H9 (cell line): ENCODE data around the gene SYNPO. TPM values are rescaled to one million over a fixed set of nuclear protein-coding genes. Genes with fewer than 3 reads are reported as not detected.
A peak's percentile ranks its signal among the peaks of the same experiment; 100 is the strongest.

Source experiments
- DNase-seq: peaks from one replicate; pipeline ENCODE4 v3.0.0-alpha.2; 2017
- H2AFZ ChIP-seq: one replicate; pipeline ENCODE4 v1.6.1; 2013; ENCODE audit warnings: mild to moderate bottlenecking, low read length, control low read depth, moderate library complexity
- H2AK5ac ChIP-seq: 2 replicates; pipeline ENCODE4 v1.6.1; 2013; ENCODE audit warnings: low read length, control low read depth, mixed read lengths; ENCODE audit not compliant: insufficient read length
- H2BK120ac ChIP-seq: one replicate; pipeline ENCODE4 v1.6.1; 2013; ENCODE audit warnings: low read depth, mild to moderate bottlenecking, low read length, control low read depth, inconsistent platforms; ENCODE audit not compliant: poor library complexity, severe bottlenecking
- H2BK12ac ChIP-seq: 2 replicates; pipeline ENCODE4 v1.6.1; 2013; ENCODE audit warnings: low read length, control low read depth, mixed read lengths, low read depth; ENCODE audit not compliant: insufficient read length
- H2BK15ac ChIP-seq: 2 replicates; pipeline ENCODE4 v1.6.1; 2013; ENCODE audit warnings: low read depth, low read length, control low read depth
- H2BK20ac ChIP-seq: one replicate; pipeline ENCODE4 v1.6.1; 2013; ENCODE audit warnings: low read depth, mild to moderate bottlenecking, low read length, control low read depth, inconsistent platforms; ENCODE audit not compliant: poor library complexity, severe bottlenecking
- H2BK5ac ChIP-seq: 2 replicates; pipeline ENCODE4 v1.6.1; 2013; ENCODE audit warnings: low read length, control low read depth, mixed read lengths; ENCODE audit not compliant: insufficient read length
- H3K14ac ChIP-seq: 2 replicates; pipeline ENCODE4 v1.6.1; 2013; ENCODE audit warnings: low read length, control low read depth; ENCODE audit not compliant: insufficient read depth
- H3K18ac ChIP-seq: 2 replicates; pipeline ENCODE4 v1.6.1; 2013; ENCODE audit warnings: low read depth, mild to moderate bottlenecking, mixed read lengths, low read length, control low read depth; ENCODE audit not compliant: insufficient read length
- H3K23ac ChIP-seq: 2 replicates; pipeline ENCODE4 v1.6.1; 2013; ENCODE audit warnings: low read length, control low read depth, mixed read lengths, low read depth; ENCODE audit not compliant: insufficient read length
- H3K23me2 ChIP-seq: 2 replicates; pipeline ENCODE4 v1.6.1; 2013; ENCODE audit warnings: low read depth, mild to moderate bottlenecking, mixed read lengths, low read length, control low read depth; ENCODE audit not compliant: insufficient read length, poor library complexity, severe bottlenecking
- H3K27ac ChIP-seq: 2 replicates; pipeline ENCODE4 v1.5.1; 2013; ENCODE audit warnings: low read length, control low read depth, mixed read lengths, low read depth; ENCODE audit not compliant: insufficient read length
- H3K27me3 ChIP-seq: 2 replicates; pipeline ENCODE4 v1.6.1; 2013; ENCODE audit warnings: low read length, control low read depth, inconsistent platforms; ENCODE audit not compliant: insufficient read depth
- H3K4ac ChIP-seq: 2 replicates; pipeline ENCODE4 v1.6.1; 2013; ENCODE audit warnings: low read depth, mild to moderate bottlenecking, control low read depth, inconsistent platforms, low read length, moderate library complexity
- H3K4me1 ChIP-seq: 2 replicates; pipeline ENCODE4 v1.6.1; 2013; ENCODE audit warnings: low read length, control low read depth, inconsistent platforms; ENCODE audit not compliant: insufficient read depth
- H3K4me2 ChIP-seq: 2 replicates; pipeline ENCODE4 v1.6.1; 2013; ENCODE audit warnings: low read length, control low read depth, mixed read lengths; ENCODE audit not compliant: insufficient read length, insufficient read depth
- H3K56ac ChIP-seq: 2 replicates; pipeline ENCODE4 v1.6.1; 2013; ENCODE audit warnings: low read depth, mild to moderate bottlenecking, mixed read lengths, low read length, control low read depth; ENCODE audit not compliant: insufficient read length
- H3K79me1 ChIP-seq: 2 replicates; pipeline ENCODE4 v1.6.1; 2013; ENCODE audit warnings: low read depth, mild to moderate bottlenecking, moderate library complexity, low read length, control low read depth, inconsistent platforms; ENCODE audit not compliant: insufficient read depth, poor library complexity, severe bottlenecking
- H3K79me2 ChIP-seq: 2 replicates; pipeline ENCODE4 v1.6.1; 2013; ENCODE audit warnings: low read length, control low read depth, inconsistent platforms; ENCODE audit not compliant: insufficient read depth
- H3K9ac ChIP-seq: 2 replicates; pipeline ENCODE4 v1.6.1; 2013; ENCODE audit warnings: low read length, control low read depth, mixed read lengths; ENCODE audit not compliant: insufficient read length; ENCODE audit errors: extremely low read depth
- H3K9me3 ChIP-seq: one replicate; pipeline ENCODE4 v1.6.1; 2013; ENCODE audit warnings: low read depth, low read length, inconsistent platforms; ENCODE audit not compliant: control insufficient read depth
- H3T11ph ChIP-seq: one replicate; pipeline ENCODE4 v1.6.1; 2013; ENCODE audit warnings: mild to moderate bottlenecking, low read length, control low read depth, inconsistent platforms
- H4K20me1 ChIP-seq: one replicate; pipeline ENCODE4 v1.6.1; 2013; ENCODE audit not compliant: control insufficient read depth, insufficient read length, insufficient read depth
- H4K5ac ChIP-seq: 2 replicates; pipeline ENCODE4 v1.6.1; 2013; ENCODE audit warnings: low read depth, mild to moderate bottlenecking, mixed read lengths, low read length, control low read depth; ENCODE audit not compliant: insufficient read length
- H4K8ac ChIP-seq: replicated peaks from 2 replicates; pipeline ENCODE4 v1.6.1; 2013; ENCODE audit warnings: low read length, control low read depth, mixed read lengths, low read depth; ENCODE audit not compliant: insufficient read length
- H4K91ac ChIP-seq: 2 replicates; pipeline ENCODE4 v1.6.1; 2013; ENCODE audit warnings: low read depth, mild to moderate bottlenecking, moderate library complexity, mixed read lengths, low read length, control low read depth; ENCODE audit not compliant: insufficient read length
- H3K27ac Mint-ChIP-seq, 3 experiments: 2 replicates in 2 of 3; 3 replicates in 1 of 3; pipeline ENCODE4 v1.8.0; 2020 to 2021; ENCODE audit warnings: mixed read lengths in 3 of 3, mild to moderate bottlenecking in 1 of 3, moderate library complexity in 1 of 3
- H3K27me3 Mint-ChIP-seq: 2 replicates; pipeline ENCODE4 v1.8.0; 2021; ENCODE audit warnings: low read depth, mild to moderate bottlenecking, moderate library complexity, mixed read lengths
- H3K36me3 Mint-ChIP-seq, 3 experiments: 2 replicates in 2 of 3; 3 replicates in 1 of 3; pipeline ENCODE4 v1.8.0; 2020 to 2021; ENCODE audit warnings: low read depth in 3 of 3, mixed read lengths in 3 of 3; ENCODE audit not compliant: insufficient read depth in 1 of 3
- H3K4me1 Mint-ChIP-seq, 2 experiments: 2 replicates each; pipeline ENCODE4 v1.8.0; 2020; ENCODE audit warnings: mixed read lengths in 2 of 2
- H3K4me3 Mint-ChIP-seq, 2 experiments: 2 replicates in 1 of 2; 3 replicates in 1 of 2; pipeline ENCODE4 v1.8.0; 2020 to 2021; ENCODE audit warnings: mild to moderate bottlenecking in 2 of 2, mixed read lengths in 2 of 2, moderate library complexity in 1 of 2
- H3K9me3 Mint-ChIP-seq, 2 experiments: 2 replicates in 1 of 2; 3 replicates in 1 of 2; pipeline ENCODE4 v1.8.0; 2020; ENCODE audit warnings: mild to moderate bottlenecking in 2 of 2, mixed read lengths in 2 of 2, moderate library complexity in 1 of 2
- WGBS: extraction: QIAGEN DNeasy Blood & Tissue Kit; methylation state at CpG from one replicate; pipeline ENCODE4 v1.1.7; 2013; ENCODE audit warnings: missing lambda C conversion rate, low lambda C conversion rate, mixed read lengths; ENCODE audit not compliant: insufficient read length; ENCODE audit errors: extremely low coverage; 5-methylcytosine and 5-hydroxymethylcytosine counted together
- total RNA-seq: library from RNA; stranded (reverse); gene quantifications from 2 replicates; pipeline ENCODE4 v1.2.1, GENCODE V29; 2021
- TF ChIP-seq, protein P1 (sequence below): fragments of 200-600 bp; sonication (generic); conservative IDR thresholded peaks from 3 replicates; pipeline ENCODE4 v1.8.0; 2021; ENCODE audit warnings: antibody characterized with exemption, mild to moderate bottlenecking

SYNPO gene
- total RNA-seq, 1 experiment from 2014 or later = 1.7 TPM

DNA sequence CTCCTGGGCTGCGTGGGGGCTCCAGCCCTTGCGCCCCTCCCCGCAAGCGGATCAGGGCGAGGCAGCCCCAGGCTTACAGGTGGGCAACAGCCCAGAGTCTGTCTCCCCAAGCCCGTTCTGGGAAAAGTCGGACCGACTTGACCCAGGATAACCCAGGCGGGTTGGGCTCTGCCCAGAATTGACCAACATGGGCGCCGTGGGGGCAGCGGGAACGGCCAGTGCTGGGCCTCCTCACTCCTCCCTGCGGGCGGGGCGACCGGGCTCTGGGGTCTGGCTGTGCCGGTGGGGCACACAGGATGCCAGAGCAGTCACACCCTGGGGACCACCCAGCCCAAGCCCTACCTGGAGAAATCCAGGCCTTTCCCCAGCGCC is 15.3 kb upstream of the SYNPO start:
- H3K36me3 Mint-ChIP-seq = no peaks in the 10 kb centered on the region
- TF ChIP-seq, protein P1, sequence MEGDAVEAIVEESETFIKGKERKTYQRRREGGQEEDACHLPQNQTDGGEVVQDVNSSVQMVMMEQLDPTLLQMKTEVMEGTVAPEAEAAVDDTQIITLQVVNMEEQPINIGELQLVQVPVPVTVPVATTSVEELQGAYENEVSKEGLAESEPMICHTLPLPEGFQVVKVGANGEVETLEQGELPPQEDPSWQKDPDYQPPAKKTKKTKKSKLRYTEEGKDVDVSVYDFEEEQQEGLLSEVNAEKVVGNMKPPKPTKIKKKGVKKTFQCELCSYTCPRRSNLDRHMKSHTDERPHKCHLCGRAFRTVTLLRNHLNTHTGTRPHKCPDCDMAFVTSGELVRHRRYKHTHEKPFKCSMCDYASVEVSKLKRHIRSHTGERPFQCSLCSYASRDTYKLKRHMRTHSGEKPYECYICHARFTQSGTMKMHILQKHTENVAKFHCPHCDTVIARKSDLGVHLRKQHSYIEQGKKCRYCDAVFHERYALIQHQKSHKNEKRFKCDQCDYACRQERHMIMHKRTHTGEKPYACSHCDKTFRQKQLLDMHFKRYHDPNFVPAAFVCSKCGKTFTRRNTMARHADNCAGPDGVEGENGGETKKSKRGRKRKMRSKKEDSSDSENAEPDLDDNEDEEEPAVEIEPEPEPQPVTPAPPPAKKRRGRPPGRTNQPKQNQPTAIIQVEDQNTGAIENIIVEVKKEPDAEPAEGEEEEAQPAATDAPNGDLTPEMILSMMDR = no peak

More for the DNA sequence above, 15.3 kb upstream of the SYNPO start:
- no peak for DNase-seq
- Histone ChIP-seq H2AFZ (no peak overlapping the region), H3K79me2 (no peaks in the 10 kb centered on the region), H3K9ac (no peak overlapping the region), H2BK15ac (no peak overlapping the region), H3K9me3 (no peaks in the 10 kb centered on the region), H4K8ac (no peak overlapping the region), H2BK120ac (no peak overlapping the region), H3K23me2 (peaks cover 4% of the 10 kb centered on the region), H3T11ph (no peak overlapping the region), H3K4me1 (no peaks in the 10 kb centered on the region), H3K56ac (no peak overlapping the region), H4K5ac (no peak overlapping the region), H3K18ac (no peak overlapping the region), H3K14ac (no peak overlapping the region; the same call in 1 of the 2 replicates), H3K4ac (no peak overlapping the region), H3K27ac (no peak overlapping the region), H3K23ac (no peak overlapping the region), H3K4me2 (peak overlapping the region; percentile 66), H2AK5ac (no peak overlapping the region), H2BK12ac (no peak overlapping the region), H4K20me1 (no peaks in the 10 kb centered on the region), H3K27me3 (no peaks in the 10 kb centered on the region; the same call in 1 of the 2 replicates), H3K79me1 (no peaks in the 10 kb centered on the region), H2BK20ac (no peak overlapping the region), H2BK5ac (no peak overlapping the region), H4K91ac (no peak overlapping the region)
- peak overlapping the region; percentile 33 to 65; a peak in 2 of 5 replicates for H3K4me3 Mint-ChIP-seq
- peaks cover 24 to 37% of the 10 kb centered on the region in 2 experiments for H3K4me1 Mint-ChIP-seq
- H3K27me3 Mint-ChIP-seq = peaks cover 35% of the 10 kb centered on the region
- H3K9me3 Mint-ChIP-seq = peaks cover 0 to 2% of the 10 kb centered on the region in 2 experiments; a peak in 2 of 5 replicates
- WGBS = no CpG with 5 or more reads among the region's 19 CpGs
- no peak overlapping the region for H3K27ac Mint-ChIP-seq
